ENCODE results near the gene PPM1D.
A peak's percentile ranks its signal among the peaks of the same experiment; 100 is the strongest.
"Not testable (repeated sequence)": the region's sequence is repeated elsewhere in the genome, so short reads cannot be mapped to it uniquely, and the experiment has no call there.

The PPM1D gene

DNA sequence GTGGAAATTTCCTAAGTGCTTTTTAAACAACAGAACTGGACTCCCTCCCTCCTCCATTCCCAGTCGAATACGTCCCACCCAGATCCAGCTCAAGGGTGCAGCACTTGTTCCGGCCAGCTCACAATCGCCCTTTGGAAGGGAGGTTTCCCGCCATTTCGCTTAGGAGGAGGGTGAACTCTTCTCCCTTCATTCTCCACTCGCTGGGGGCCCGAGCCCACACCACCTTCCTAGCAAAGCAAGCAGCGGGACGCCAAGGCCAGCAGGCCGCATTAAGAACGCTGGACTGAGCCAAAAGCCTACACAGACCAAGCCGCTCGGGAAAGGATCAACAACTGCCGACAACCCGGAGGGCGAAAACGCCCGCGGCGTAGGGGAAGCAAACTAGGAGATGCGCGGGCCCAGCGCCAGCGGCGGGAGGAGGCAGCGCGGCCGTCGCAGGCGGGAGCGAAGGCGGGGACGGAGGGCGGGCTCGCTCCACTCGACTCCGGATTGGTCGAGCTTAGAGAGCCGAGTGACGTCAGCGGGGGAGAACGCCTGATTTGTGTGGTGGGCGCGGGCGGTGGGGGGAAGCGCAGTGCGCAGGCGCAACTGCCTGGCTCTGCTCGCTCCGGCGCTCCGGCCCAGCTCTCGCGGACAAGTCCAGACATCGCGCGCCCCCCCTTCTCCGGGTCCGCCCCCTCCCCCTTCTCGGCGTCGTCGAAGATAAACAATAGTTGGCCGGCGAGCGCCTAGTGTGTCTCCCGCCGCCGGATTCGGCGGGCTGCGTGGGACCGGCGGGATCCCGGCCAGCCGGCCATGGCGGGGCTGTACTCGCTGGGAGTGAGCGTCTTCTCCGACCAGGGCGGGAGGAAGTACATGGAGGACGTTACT is at the start of gene PPM1D:
Gene PPM1D, plus strand, starts transcription at position 574 of the 870 bp plus-strand sequence. Its CDS starts 222 bp downstream, at position 796.
- DNase-seq, result peak; percentile 97

GRCh38 chr17:60552255-60552654 is 47.7 kb upstream of the PPM1D start:
- DNase-seq, result not testable (repeated sequence)

DNA sequence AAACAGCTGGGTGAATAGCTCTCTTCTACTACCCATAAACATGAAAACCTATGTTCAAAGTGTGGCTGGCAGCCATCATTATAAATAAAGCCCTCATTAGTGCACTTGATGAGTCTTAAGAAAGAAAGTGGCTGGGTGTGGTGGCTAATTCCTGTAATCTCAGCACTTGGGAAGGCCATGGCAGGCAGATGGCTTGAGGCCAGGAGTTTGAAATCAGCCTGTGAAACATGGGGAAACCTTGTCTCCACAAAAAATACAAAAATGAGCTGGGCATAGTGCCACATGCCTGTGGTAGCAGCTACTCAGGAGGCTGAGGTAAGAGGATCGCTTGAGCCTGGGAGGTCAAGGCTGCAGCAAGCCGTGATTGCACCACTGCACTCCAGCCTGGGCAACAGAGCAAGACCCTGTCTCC is 45.6 kb upstream of the PPM1D start:
- no peak for DNase-seq

DNA sequence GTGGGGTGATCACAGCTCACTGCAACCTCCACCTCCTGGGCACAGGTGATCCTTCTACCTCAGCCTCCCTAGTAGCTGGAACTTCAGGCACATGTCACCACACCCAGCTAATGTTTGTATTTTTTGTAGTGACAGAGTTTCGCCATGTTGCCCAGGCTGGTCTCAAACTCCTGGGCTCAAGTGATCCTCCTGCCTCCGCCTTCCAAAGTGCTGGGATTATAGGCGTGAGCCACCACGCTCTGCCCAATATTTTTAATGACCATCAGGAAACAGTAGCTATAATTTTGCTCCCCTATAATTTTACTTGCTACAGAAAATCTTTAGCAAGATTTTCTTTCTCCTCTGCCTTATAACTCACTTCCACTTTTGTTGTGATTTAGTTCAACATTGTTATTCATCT is 44.2 kb upstream of the PPM1D start:
- DNase-seq, result no peak

- DNase-seq, result no peak
Observed at GRCh38 chr17:60557805-60558204, 42.2 kb upstream of the PPM1D start.

GRCh38 chr17:60559659-60559994 is 40.4 kb upstream of the PPM1D start:
- DNase-seq, result no peak

GRCh38 chr17:60559995-60560859 is 39.8 kb upstream of the PPM1D start:
- no peak for DNase-seq

- no peak for DNase-seq
Observed at GRCh38 chr17:60560860-60561257, 39.1 kb upstream of the PPM1D start.

GRCh38 chr17:60562421-60562820 is 37.6 kb upstream of the PPM1D start:
- DNase-seq, result no peak

DNA sequence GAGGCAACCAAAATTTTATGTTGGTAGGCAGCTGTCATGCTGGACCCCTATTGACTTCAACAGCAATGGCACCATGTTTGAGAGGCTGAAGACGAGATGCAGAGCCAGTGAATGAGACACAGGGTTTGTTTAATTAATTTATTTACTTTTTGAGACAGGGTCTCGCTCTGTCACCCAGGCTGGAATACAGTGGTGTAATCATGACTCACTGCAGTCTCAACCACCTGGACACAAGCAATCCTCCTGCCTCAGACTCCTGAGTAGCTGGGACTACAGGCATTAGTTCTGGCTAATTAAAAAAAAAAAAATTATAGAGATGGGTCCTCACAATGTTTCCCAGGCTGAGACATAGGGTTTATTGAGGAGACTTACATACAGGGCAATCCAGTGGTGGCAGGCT is 36.2 kb upstream of the PPM1D start:
- DNase-seq, result no peak

DNA sequence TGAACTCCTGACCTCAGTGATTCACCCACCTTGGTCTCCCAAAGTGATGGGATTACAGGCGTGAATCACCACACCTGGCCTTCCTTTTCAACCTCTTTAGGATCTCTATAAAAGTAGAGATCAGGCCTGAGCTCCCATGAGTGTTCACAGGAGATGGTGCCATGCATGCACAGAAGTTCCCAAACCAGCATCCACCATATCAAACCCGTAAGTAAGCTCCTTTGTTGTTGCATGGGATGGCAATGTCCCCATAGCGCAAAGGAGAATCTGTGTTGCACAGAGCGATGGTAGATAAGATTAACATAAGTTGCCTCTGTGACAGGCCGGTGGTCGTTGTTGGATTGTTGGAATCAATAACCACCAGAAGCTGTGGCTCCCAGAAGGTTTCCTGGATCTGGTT is 34.8 kb upstream of the PPM1D start:
- no peak for DNase-seq

- no peak for DNase-seq
Observed at GRCh38 chr17:60573236-60574051, 26.5 kb upstream of the PPM1D start.

GRCh38 chr17:60577147-60577915 is 22.7 kb upstream of the PPM1D start:
- no peak for DNase-seq

- DNase-seq, result no peak
Observed at GRCh38 chr17:60579090-60579489, 20.9 kb upstream of the PPM1D start.

- DNase-seq, result no peak
Observed at GRCh38 chr17:60579551-60579950, 20.4 kb upstream of the PPM1D start.

GRCh38 chr17:60583008-60583407 is 17.0 kb upstream of the PPM1D start:
- DNase-seq, result no peak

GRCh38 chr17:60585887-60586286 is 14.1 kb upstream of the PPM1D start:
- no peak for DNase-seq

- no peak for DNase-seq
Observed at GRCh38 chr17:60586288-60586974, 13.6 kb upstream of the PPM1D start.

DNA sequence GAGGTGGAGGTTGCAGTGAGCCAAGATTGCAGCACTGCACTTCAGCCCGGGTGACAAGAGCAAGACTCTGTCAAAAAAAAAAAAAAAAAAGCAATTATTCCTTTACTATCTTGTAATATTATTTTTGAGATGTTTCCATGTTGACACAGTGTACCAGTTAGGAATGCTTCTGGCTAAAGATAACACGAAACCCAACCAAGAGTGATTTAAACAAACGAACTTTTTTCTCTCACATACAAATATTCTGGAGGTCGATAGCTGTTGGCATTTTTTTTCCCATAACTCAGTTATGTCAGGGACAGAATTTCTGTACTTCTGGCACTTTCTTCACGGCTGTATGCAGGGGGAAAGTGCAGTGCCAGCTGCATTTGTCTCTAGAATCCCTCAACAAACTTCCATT is 9.9 kb upstream of the PPM1D start:
- no peak for DNase-seq

- no peak for DNase-seq
Observed at GRCh38 chr17:60592750-60593149, 7.2 kb upstream of the PPM1D start.

DNA sequence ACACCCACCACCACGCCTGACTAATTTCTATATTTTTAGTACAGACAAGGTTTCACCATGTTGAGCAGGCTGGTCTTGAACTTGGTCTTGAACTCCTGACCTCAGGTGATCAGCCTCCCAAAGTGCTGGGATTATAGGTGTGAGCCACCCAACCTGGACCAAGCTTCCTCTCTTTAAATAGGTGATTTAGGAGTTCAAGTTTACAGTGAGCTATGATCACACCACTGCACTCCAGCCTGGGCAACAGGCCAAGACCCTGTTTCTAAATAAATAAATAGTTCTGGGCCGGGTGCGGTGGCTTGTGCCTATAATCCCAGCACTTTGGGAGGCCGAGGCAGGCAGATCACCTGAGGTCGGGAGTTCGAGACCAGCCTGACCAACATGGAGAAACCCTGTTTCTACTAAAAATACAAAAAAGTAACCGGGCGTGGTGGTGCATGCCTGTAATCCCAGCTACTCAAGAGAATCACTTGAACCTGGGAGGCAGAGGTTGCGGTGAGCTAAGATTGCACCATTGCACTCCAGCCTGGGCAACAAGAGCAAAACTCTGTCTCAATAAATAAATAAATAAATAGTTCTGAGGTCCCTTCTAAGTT is 6.5 kb upstream of the PPM1D start:
- not testable (repeated sequence) for DNase-seq
